ENCODE measurements around the gene ZNF579.

- TF ChIP-seq POLR2AphosphoS5 (IDR thresholded peaks at IDR 0.05; ENCODE audit: low read depth, low read length) = peak; percentile 33; the same call in 1 of the 2 replicates
- no peak for TF ChIP-seq ZNF274 (IDR thresholded peaks at IDR 0.05; ENCODE audit: borderline replicate concordance, extremely low read depth, low read length)
- TF ChIP-seq RAD21 (IDR thresholded peaks at IDR 0.05 in 1 of 2, conservative IDR thresholded peaks at IDR 0.05 in 1 of 2; ENCODE audit: low read depth in 2 of 2, low read length in 2 of 2) = no peak
- no peak for TF ChIP-seq TAF1 (IDR thresholded peaks at IDR 0.05; ENCODE audit: low read depth, low read length)
- no peak for TF ChIP-seq CTBP2 (IDR thresholded peaks at IDR 0.05; ENCODE audit: borderline replicate concordance, insufficient read depth, insufficient read length, low read length)
- TF ChIP-seq CTCF (IDR thresholded peaks at IDR 0.05; ENCODE audit: control extremely low read depth in 1 of 3, insufficient read depth in 1 of 3, low read depth in 1 of 3, low read length in 3 of 3) = no peak
- no peak for TF ChIP-seq ATF3 (IDR thresholded peaks at IDR 0.05; ENCODE audit: insufficient read depth, low read depth, low read length)
- TF ChIP-seq KDM5A (IDR thresholded peaks at IDR 0.05; ENCODE audit: low read length) = no peak
- TF ChIP-seq POLR2A (IDR thresholded peaks at IDR 0.05; ENCODE audit: control extremely low read depth in 1 of 2, low read depth in 2 of 2, low read length in 2 of 2) = no peak
These were observed 40.6 kb upstream of the ZNF579 start for GRCh38 chr19:55621205-55621672.

Measured in H1 (cell line).